Dedifferentiated amniotic fluid mesenchymal stem cell (primary cell): ENCODE measurements around the gene DNAJC13.

Experiments used
- DNase-seq: peaks from one replicate; pipeline ENCODE4 v3.0.0-alpha.2; 2016; ENCODE audit errors: extremely low spot score

The DNAJC13 gene

GRCh38 chr3:132461544-132461943, 44.2 kb downstream of the DNAJC13 start:
- DNase-seq = no peak

GRCh38 chr3:132464066-132464465, 46.8 kb downstream of the DNAJC13 start:
- DNase-seq = no peak

GRCh38 chr3:132469326-132469725, 52.0 kb downstream of the DNAJC13 start:
- DNase-seq = no peak

- peak; percentile 89 for DNase-seq
Observed at GRCh38 chr3:132486099-132486498, 68.8 kb downstream of the DNAJC13 start.

- no peak for DNase-seq
Observed at GRCh38 chr3:132488151-132488550, 70.8 kb downstream of the DNAJC13 start.

- no peak for DNase-seq
Observed at GRCh38 chr3:132499071-132499470, 81.8 kb downstream of the DNAJC13 start.

GRCh38 chr3:132503559-132503958, 86.3 kb downstream of the DNAJC13 start:
- DNase-seq = no peak

- peak; percentile 24 for DNase-seq
Observed at GRCh38 chr3:132504375-132504933, 87.2 kb downstream of the DNAJC13 start.

GRCh38 chr3:132507657-132508056, 90.4 kb downstream of the DNAJC13 start:
- DNase-seq = no peak

- no peak for DNase-seq
Observed at GRCh38 chr3:132509096-132509495, 91.8 kb downstream of the DNAJC13 start.

GRCh38 chr3:132509506-132509905, 92.2 kb downstream of the DNAJC13 start:
- DNase-seq = no peak

GRCh38 chr3:132513057-132513456, 95.8 kb downstream of the DNAJC13 start:
- no peak for DNase-seq

- no peak for DNase-seq
Observed at GRCh38 chr3:132517311-132517710, 100.0 kb downstream of the DNAJC13 start.

GRCh38 chr3:132519914-132520313, 102.6 kb downstream of the DNAJC13 start:
- no peak for DNase-seq

- no peak for DNase-seq
Observed at GRCh38 chr3:132521901-132522300, 104.6 kb downstream of the DNAJC13 start.

- DNase-seq = no peak
Observed at GRCh38 chr3:132522353-132522752, 105.1 kb downstream of the DNAJC13 start.

- DNase-seq = no peak
Observed at GRCh38 chr3:132530624-132531023, 113.3 kb downstream of the DNAJC13 start.

GRCh38 chr3:132535575-132536441, 118.5 kb downstream of the DNAJC13 start:
- DNase-seq = peak; percentile 84

GRCh38 chr3:132536442-132537153, 119.3 kb downstream of the DNAJC13 start:
- no peak for DNase-seq

- DNase-seq = no peak
Observed at GRCh38 chr3:132537297-132537696, 120.0 kb downstream of the DNAJC13 start.

GRCh38 chr3:132538072-132538471, 120.8 kb downstream of the DNAJC13 start:
- no peak for DNase-seq

GRCh38 chr3:132539681-132540080, 122.4 kb downstream of the DNAJC13 start:
- DNase-seq = no peak

- no peak for DNase-seq
Observed at GRCh38 chr3:132542577-132542976, 125.3 kb downstream of the DNAJC13 start.
